ENCODE measurements around the gene GLI3.

GLI3 gene

DNA sequence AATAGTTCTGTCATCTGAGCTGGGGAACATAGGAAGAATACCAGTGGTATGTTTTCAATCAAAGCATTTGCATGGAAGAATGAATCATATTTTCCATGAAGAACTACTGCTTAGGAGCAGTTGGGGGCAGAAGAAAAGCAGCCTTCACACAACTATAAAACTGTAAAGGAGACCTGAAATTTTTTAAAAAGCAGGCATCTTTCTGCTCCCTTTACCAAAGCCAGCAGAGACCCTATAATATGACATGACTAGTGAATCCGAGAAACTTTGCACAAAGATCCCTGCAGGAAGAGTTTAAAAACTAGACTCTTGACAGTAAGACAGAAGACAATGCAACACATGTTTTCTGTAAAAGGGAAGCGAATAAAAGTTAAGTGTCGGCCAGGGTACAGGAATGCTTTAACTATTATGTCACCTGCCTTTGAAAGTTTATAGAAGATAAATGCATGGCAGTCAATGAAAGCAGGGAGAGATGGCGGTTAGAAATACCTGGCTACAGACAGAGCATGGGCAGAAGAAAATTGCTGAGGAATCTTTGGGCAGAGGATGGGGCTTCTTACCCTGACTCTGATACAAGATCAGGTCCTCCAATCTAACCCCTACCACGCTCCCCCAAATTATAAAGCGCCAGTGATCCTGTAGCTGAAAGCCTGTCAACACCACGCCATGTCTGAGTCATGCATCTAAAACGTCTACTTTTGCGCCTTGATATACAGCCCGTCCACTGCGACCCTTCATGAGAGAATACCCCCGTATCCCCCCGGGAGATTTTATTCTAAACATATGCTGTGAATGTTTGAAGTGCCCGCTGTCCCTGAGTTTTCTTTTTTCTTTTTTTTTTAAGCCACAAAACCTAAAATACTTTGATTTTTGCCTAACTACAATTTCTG lies 93.1 kb downstream of the GLI3 start:
- DNase-seq (ENCODE audit: low read depth in 3 of 3), result no peak

DNA sequence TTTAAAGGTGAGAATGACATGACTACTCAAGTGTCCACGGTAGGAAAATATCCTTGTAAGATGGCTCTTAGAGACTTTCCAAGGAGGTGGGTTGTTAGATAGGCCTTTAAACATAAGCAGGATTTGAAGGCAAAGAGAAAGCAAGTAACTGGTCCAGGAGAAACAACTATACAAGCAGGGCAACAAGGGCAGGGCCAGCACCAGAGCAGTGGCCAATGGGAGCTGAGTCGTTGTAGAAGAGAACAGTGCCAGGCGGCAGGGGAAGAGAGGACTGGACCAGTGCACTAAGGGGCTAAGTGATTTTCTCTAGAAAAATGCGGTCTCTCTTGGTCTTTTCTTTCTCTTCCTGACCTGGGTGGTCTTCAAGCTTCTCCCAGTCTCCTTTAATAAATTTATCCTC lies 94.9 kb downstream of the GLI3 start:
- DNase-seq (ENCODE audit: low read depth in 3 of 3), result no peak

DNA sequence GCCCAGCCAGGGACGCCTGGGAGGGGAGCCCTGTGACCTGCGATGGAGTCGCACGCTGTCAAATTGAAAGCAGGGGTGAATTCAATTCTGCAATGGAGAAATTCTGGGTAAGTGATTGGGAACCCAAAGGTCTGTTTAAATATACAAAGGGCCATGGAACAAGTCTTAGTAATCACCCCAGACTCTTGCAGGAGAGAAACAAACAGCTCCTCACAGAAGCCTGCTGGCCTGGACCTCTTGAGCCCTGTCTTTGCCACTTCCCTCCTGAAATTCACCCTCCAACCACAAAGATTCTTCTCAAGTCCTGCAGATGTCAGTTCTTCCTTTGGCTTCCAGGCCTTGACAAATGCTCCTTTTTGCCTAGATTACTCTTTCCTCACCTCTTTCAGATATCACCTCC lies 97.3 kb downstream of the GLI3 start:
- no peak for DNase-seq (ENCODE audit: low read depth in 3 of 3)

DNA sequence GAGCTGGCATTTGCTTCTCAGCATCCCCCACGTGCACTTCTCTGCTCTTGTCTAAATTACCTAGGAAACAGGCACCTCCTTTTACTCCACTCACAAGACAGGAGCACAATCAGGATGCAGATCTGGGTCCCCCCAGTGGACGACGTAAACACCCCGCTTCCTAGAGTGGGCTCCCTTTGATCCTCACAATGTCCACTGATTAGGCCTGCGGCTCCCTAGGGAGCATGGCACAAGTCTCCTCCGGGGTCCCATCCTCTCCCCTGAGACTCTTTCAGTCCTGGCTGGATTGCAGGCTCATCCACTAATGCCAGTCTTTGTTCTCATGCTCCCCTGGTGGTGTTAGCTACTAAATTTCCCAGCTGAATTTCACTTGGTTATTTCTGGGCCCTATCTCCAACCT lies 98.3 kb downstream of the GLI3 start:
- no peak for DNase-seq (ENCODE audit: low read depth in 3 of 3)

DNA sequence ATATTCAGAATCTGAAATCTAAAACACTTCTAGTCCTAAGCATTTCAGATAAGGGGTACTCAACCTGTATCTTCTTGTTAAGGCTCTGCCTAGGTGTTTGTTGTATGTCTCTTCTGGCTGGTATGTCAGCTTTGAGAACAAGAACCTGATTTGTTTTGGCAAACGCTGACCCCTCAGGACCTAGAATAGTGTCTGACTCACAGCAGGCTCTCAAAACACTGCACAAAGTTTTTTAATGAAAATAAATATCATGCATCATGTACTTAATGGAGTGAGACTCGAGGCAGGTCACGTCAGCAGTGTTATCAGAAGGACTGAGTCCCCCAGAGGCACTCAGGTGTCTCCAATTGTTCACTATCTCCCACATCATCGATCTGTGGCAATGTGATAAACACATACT lies 99.1 kb downstream of the GLI3 start:
- no peak for DNase-seq (ENCODE audit: low read depth in 3 of 3)

DNA sequence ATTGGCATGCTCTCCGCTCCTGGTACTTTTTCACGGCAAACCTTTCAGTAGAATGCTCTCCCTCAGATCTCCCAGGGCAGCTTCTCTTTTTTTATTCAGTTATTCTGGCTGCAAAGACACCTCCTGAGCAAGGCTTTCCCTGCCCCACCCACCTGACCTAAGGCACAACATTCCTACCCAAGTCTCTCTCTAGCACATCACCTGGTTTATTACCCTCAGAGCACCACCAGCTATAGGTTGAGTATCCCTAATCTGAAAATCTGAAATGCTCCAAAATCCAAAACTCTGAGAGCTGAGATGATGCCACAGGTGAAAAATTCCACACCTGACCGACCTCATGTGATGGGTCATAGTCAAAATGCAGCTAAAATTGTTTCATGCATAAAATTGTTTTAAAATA lies 99.6 kb downstream of the GLI3 start:
- no peak for DNase-seq (ENCODE audit: low read depth in 3 of 3)

DNA sequence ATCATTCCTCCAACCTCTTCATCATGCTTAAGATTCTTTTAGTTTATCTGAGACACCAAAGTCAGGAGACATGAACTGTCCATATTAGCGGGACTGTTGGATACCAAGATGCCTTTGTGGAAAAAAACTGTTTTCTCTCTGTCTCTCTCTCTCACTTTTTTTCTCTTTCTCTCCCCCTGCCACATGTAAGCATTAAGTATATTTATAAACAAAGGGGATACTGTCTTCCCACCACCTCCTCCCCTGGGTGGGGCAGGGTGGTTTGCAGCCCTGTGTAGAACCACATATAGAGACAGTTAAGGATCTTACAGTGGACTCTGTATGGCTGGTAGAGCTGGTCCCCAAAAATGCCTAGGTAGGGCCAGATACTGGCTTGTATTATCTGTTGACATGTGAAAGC lies 101.3 kb downstream of the GLI3 start:
- DNase-seq (ENCODE audit: low read depth in 3 of 3), result no peak

DNA sequence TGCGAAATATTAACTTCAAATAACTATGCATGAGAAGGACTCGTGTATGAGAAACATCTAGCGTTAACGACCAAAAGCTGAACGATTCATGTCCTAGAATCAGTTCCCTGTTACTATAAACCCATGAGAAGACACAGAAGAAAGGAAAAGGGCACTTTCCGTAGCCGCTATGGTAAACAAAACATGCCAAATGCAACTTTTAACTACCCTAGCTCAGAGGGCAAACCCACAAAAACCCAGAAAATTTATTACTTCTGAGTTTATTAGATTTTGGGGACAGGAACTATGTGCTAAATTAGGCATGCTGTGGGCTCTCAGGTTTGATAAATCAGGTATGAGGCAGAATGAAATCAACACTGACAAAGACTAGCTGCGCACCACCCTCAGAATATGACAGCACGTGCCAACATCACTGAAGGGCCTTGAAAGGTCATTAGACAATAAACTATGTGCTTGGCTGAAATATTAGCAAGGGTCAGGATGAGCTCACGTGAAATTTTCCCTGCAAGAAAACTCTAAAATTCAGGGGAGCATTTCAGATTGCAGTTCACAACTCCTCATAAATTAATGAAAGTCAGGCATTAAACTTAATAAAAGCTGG lies 102.6 kb downstream of the GLI3 start:
- DNase-seq (ENCODE audit: low read depth in 3 of 3), result no peak

DNA sequence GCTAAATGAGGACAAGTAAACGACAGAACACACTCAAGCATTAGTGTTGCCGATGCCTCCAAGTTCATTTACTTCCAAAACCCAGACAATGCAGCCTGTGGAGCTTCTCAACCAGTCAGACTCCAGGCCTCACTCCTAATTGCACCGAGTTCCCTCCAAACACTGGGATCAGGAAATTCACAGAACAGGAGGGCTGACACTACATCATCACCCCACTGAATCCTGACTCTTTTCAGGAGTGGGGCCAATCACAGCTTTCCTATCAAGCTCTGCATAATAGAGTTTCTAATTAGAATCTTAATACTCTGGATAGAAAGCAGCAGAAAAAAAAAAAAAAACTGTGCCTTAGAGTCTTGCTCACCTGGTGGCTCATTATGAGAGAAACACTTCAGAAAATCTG lies 103.7 kb downstream of the GLI3 start:
- no peak for DNase-seq (ENCODE audit: low read depth in 3 of 3)

DNA sequence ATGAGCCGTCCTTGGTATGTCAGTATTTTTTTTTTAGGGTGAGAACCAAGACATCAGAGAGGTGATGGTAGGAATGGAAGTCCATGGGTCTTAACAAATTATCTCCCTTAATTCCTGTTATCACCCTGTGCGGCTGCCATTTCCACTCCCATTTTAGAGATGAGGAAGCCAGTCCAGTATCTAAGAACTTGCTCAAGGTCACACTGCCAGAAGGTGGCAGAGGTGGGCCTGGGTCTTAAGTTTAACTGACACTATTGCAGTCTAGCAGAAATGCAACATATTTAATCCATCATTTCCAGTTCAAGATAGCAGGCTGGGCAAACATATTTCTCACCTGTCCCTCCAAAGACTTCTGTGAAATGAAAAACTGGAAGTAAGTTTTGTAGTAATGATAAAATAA lies 108.3 kb downstream of the GLI3 start:
- DNase-seq (ENCODE audit: low read depth in 3 of 3), result no peak

DNA sequence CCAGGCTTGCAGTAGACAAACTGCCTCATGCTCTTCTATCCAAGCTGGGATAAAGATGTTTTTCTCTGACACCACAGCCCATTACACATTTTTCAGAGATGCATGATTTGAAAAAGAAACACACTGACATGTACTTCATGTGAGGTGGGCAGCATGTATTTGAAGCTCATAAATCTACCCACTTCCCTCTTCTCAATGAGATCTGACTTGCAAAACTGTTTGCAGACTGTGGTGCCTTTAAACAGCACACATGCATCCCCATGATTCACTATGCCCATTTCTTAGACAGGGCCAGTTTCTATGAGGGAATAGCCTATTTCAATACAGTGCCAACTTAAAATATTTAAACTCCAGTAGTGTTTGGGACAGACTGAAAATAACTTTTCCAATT lies 109.8 kb downstream of the GLI3 start:
- no peak for DNase-seq (ENCODE audit: low read depth in 3 of 3)

DNA sequence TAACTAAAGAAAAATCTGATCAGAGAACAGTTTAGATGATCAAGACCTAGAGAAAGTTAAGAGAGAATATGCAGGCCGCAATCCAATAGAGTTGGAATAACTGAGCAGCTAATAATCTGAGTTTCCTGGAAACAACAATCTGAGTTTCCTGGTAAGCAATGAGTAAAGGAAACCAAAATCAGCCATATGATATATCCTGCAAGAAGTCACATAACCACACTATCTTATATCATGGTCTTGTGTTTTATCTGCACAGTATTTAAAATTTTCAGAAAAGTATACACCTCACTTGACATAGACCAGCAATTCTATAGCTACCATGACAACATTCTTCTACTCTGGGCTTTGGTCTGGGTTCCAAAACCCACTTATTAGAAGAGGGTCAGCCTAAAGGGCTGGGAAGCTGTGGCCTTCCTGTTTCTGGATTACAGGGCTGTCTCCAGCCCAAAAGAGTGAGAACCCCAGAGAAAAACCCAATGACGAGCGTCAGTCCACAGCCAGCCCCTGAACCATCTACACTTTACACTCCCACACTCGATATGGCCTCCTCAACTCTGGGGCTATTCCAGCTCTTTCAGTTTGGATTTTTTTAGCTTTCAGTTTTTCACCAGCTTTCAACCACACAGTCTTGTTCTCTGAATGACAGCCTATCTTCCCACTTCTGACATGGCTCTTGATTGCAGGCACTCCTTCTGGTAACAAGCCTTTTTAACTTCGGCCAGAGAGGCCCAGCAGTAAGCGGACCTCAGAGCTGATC lies 110.4 kb downstream of the GLI3 start:
- DNase-seq (ENCODE audit: low read depth in 3 of 3), result no peak

DNA sequence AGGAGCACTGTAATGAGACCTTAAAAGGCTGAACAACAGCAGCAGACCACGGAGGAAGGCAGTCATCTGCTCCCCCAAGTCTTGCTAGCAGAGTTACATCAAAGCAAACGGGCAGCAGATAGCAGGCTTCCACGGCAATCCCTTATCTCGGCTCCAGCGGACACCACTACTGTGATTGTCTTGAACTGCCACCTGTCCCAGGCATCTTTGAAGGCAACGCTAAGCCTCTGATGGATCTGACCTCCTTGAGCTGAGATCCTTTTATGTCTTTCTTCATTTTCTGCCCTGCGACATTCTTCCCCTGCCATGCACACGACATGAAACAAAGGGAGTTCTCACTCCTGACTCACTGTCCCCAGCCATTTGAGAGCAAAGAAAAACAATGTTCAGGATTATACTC lies 111.7 kb downstream of the GLI3 start:
- DNase-seq (ENCODE audit: low read depth in 3 of 3), result no peak

DNA sequence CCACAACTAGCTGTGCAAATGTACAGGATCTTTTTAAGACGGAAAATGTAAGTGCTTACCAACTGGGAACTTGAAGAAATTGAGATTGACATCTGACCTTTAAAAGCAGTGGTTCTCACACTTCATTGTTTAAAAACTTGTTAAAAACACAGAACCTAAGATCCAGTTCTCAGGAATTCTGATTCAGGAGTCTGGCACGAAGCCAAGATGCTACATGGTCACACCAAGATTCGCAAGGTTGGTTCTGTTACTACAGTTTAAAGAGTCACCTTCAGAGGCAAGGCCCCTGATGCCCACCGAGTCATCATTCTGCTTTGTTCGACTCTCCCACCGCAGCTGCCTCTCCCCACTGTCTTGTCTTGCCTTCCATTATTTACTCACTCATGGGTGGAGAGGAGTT lies 113.3 kb downstream of the GLI3 start:
- DNase-seq (ENCODE audit: low read depth in 3 of 3), result no peak

DNA sequence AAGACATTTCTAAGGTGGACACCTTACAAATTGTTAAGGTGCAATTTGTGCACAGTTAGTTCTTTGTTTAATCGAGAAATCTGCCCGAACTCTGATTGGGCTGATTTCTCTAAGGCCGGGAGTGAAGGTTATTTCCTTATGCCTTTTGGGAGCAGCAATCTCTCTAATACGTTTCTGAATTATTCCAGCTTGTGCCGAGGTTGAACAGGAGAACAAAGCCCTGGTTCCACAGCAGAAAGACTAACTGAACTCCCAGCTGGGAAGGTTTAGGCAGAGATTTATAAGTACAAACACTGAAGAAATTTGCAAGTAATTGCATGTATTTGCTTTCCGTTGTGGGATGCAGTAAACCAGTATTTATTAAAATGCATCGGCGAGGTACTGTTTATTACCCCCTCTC lies 116.8 kb downstream of the GLI3 start:
- no peak for DNase-seq (ENCODE audit: low read depth in 3 of 3)

DNA sequence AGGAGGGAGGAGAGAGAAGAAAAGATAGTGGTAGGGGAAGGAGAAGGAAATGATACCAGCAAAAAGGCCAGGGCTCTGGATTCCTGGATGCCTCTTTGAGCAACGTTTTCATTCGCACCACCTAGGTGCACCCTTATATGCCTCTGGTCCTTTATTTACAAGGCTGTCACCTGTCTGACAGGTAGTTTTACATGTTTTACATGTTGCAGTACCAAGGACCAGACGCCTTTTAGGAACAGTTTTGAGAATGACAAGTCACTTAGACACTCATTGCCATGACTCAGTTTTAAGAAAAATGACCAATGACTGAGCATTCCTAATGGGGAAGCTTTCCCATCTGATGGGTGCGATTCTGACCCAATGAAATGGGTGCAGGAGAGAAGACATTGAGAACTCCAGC lies 119.8 kb downstream of the GLI3 start:
- DNase-seq (ENCODE audit: low read depth in 3 of 3), result no peak

DNA sequence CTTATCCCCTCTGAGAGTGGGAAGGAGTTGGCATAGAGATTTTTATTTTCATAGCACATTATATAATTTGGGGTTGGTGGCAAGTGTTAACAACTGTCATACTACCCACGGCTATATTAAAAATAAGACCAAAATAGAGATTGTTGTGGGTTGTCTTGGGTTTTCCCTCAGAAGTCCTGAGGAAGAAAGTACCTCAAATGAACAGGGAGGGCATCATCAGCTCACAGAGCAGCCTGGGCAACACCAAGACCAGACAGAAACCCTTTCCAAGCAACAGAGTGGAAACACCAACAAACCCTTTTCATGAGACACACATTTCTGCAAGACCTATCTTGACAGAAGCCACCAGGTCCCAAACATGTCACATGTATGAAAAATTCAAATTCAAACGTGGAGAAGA lies 121.2 kb downstream of the GLI3 start:
- DNase-seq (ENCODE audit: low read depth in 3 of 3), result no peak

DNA sequence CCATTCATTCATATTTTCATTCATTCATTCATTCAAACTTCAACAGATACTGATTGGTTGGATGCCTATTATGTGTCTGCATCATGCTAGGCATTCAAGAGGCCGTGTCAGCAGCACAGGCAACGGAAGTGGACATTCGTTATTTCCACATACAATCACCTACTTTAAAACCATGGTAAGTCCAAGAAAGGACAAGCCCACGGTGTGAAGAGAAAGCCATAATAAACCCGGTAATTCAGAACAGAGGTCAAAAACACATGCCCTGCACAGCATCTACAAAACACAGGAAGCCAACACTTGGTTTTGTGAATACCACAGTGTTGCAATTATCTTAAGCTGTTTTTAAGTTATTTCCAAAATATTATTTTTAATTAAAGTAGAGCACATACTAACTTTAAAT lies 126.7 kb downstream of the GLI3 start:
- no peak for DNase-seq (ENCODE audit: low read depth in 3 of 3)

DNA sequence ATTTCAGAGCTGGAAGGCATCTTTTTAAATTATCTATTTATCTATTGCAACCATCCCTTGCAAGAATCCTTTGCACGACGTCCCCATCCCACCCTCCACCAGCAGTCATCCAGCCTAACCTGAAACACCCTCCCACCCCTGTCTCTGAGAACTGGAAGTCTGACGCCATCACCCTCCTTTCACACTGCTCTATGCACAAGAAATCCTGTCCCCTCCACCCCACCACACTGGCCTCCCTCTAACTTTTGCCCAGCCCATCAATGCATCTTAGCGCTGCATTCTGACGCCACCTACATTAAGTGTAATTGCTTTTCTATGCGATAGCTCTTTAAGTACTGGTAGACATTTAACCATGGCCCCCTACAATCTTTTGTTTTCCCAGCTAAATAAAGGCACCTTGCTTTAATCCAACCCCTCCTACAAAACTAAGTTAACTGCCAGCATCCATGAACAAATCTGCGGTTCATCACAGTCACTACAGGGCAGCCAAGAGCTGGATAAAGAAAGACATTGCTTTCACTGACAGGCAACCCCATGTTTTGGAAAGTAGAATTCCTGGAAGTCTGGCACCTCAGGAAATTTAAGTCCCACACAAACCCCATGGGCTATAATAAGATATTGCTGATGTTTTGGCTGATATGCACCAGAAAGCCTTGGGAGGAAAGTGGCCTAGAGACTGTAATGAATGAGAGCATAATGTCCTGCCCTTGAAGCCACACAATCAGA lies 128.0 kb downstream of the GLI3 start:
- no peak for DNase-seq (ENCODE audit: low read depth in 3 of 3)

DNA sequence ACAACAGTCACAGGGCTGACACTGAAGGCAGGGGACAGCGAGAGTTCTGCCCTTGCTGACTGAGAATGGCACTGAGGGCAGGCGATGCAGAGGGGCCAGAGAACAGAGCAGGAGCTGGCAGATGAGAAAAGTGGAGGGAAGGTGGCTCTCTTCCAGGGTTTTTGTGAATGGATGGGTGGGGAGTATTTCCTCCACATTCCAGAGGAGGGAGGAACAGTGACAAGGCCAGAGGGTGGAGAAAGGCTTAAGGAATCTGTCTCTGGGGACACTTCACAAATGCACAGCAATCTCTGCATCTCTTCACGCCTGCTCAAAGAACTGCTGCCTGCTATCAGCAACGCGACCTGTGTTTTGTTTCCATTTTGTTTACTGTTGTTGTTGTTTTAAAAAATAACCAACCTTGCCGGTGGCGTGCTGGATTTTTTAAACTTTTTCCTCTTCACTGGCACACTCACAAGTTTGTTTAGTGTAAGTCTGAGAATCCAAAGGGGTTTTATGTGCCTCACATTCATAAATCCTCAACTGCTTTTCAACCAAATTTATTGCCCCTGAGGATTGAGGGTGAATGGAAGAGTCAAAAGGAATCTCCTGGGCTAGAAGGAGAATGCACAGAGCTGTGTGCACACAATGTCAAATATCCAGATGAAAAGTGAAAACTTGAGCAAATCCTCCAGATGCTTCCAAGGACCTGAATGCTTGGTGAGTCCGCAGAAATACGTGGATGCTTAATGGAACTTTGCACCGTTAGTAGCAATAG lies 129.3 kb downstream of the GLI3 start:
- DNase-seq (ENCODE audit: low read depth in 3 of 3), result no peak

DNA sequence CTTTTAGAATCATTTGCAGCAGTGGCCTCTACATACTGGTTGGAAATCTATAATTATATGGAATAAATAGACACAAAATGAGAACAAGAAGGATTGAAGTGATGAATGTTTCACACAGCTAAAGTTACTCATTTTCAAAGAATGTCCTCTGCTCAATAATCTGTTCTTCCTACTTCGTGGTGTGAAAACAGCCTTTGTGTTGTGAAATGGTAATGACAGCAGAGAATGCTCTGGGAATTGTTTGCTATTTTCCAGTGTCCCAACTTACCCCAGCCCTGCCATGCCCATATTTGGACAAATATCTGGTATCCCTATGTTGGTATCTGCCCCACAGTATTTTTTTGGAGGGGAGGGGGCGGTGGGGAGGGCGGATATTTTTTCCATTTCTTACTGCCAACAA lies 130.4 kb downstream of the GLI3 start:
- no peak for DNase-seq (ENCODE audit: low read depth in 3 of 3)
